ENCODE data around the gene EIF4E1B. TPM values are rescaled to one million over a fixed set of nuclear protein-coding genes. Genes with fewer than 3 reads are reported as not detected.

EIF4E1B gene
- total and polyA plus RNA-seq, 2 donors (not counting 1 experiment from before 2014, with no cell fraction given) = not detected

DNA sequence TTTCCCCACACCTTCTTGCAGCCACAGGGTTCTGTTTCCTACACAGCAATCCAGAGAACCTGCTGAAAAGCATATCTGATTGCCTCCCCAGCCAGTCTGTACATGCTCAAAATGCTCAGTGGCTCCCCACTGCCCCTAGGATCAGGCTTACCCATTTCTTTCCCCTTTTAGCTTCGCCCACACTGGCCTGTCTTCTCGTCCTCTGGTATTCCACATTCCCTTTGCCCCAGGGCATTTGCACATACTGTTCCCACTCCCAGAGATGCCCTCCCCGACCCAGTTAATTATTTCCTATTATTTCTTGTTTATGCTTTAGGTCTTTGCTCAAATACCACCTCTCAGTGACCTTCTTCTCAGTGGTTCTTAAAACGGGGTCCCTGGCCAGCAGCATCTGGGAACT lies 10.1 kb downstream of the EIF4E1B start:
- Mint-ChIP-seq H3K4me1 (no peaks in the 10 kb centered on the region), H3K9me3 (ENCODE audit: insufficient read depth) (no peaks in the 10 kb centered on the region), H3K4me3 (no peak overlapping the region), H3K27ac (no peak overlapping the region), H3K27me3 (peaks cover 12% of the 10 kb centered on the region)
- no peaks in the 10 kb centered on the region for H3K36me3 ChIP-seq (replicated peaks in 1 of 2; ENCODE audit: control extremely low read depth in 1 of 2, control insufficient read depth in 1 of 2, extremely low read depth in 1 of 2, insufficient read depth in 2 of 2, low read length in 1 of 2)
- H2AFZ ChIP-seq (ENCODE audit: insufficient read depth, low read depth, low read length, poor library complexity, severe bottlenecking) = no peak overlapping the region
- DNase-seq (no peak), ATAC-seq (ENCODE audit: low read depth) (no peak)
- no peak overlapping the region for H3K27ac ChIP-seq (ENCODE audit: low read length in 2 of 2)
- no peak overlapping the region for H3K4me3 ChIP-seq (ENCODE audit: control extremely low read depth in 1 of 5, extremely low read depth in 1 of 5, insufficient read depth in 1 of 5, low read depth in 2 of 5, low read length in 4 of 5)
- peaks cover 0 to 7% (median 0%) of the 10 kb centered on the region in 3 donors for H3K9me3 ChIP-seq (ENCODE audit: control extremely low read depth in 1 of 3, control insufficient read depth in 2 of 3, insufficient read depth in 1 of 3, low read length in 2 of 3)
- H3K9ac ChIP-seq (ENCODE audit: low read length) = no peak overlapping the region
- H3K4me2 ChIP-seq (replicated peaks; ENCODE audit: low read depth, low read length, poor library complexity, severe bottlenecking) = no peak overlapping the region
- intact Hi-C loops (cut with micrococcal nuclease) = no loop called here
- TF ChIP-seq, protein P1, sequence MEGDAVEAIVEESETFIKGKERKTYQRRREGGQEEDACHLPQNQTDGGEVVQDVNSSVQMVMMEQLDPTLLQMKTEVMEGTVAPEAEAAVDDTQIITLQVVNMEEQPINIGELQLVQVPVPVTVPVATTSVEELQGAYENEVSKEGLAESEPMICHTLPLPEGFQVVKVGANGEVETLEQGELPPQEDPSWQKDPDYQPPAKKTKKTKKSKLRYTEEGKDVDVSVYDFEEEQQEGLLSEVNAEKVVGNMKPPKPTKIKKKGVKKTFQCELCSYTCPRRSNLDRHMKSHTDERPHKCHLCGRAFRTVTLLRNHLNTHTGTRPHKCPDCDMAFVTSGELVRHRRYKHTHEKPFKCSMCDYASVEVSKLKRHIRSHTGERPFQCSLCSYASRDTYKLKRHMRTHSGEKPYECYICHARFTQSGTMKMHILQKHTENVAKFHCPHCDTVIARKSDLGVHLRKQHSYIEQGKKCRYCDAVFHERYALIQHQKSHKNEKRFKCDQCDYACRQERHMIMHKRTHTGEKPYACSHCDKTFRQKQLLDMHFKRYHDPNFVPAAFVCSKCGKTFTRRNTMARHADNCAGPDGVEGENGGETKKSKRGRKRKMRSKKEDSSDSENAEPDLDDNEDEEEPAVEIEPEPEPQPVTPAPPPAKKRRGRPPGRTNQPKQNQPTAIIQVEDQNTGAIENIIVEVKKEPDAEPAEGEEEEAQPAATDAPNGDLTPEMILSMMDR (IDR thresholded peaks at IDR 0.05) = no peak
- no peak for TF ChIP-seq EZH2 (IDR thresholded peaks at IDR 0.05; ENCODE audit: borderline replicate concordance, insufficient read depth, low read depth, low read length, poor library complexity, severe bottlenecking)
- CTCF ChIA-PET = interaction anchor here (0.7 kb wide), 1 partner anchor 10 kb away, joined by 3 read pairs; the partner anchor contains the start of genes EIF4E1B and SNCB
- WGBS (ENCODE audit: insufficient coverage) = 85% methylated on average over 3 of the region's 4 CpGs
- H3K4me1 ChIP-seq (ENCODE audit: control insufficient read depth in 2 of 2, insufficient read depth in 2 of 2, low read length in 2 of 2) = no peaks in the 10 kb centered on the region
- POLR2A ChIA-PET = no interaction called here
- peaks cover 0 to 19% (median 2%) of the 10 kb centered on the region in 4 experiments for H3K27me3 ChIP-seq (replicated peaks in 1 of 4; ENCODE audit: control extremely low read depth in 1 of 4, control insufficient read depth in 3 of 4, insufficient read depth in 4 of 4, low read length in 3 of 4)
- H4K20me1 ChIP-seq (ENCODE audit: control insufficient read depth, insufficient read depth, low read length, poor library complexity, severe bottlenecking) = no peaks in the 10 kb centered on the region
- no peaks in the 10 kb centered on the region for H3K79me2 ChIP-seq (ENCODE audit: control insufficient read depth, insufficient read depth, low read length)

DNA sequence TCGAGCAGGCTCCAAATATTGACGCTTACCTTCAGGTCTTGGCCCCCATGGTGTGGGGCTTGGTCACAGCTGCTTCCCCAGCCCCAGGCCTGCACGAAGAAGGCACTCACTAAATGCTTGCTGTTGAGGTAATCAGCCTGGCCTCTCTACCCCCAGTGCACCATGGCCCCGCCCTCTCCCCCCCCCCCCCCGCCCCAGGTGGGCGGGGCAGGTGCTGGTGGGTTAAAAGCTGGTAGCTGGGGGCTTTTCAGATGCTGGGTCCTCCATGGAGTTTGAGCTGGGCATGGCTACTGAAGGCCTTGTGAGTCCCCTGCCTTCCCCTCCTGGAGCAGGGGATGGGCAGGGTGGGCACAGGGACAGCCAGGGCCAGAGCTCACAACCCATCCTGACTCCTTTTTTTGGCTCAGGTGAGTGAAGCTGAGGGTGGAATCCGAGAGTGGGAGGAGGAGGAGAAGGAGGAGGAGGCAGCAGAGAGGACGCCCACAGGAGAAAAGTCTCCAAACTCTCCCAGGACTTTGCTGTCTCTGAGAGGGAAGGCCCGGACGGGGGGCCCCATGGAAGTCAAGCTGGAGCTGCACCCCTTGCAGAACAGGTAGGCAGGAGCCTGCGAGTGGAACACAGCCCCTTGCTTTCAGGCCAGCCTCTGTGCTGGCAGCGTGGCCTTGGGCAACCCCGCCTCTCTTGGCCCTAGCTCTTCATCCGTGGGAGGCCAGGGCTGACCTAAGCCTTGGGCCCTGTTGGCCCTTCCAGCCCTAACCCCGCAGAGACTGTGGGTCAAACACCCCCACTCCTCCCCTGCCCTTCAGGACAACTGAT lies 12.4 kb downstream of the EIF4E1B start:
- ChIA-PET POLR2A (no interaction called here), CTCF (interaction anchor here (0.9 kb wide), 1 partner anchor 13 kb away, joined by 3 read pairs; the partner anchor contains the start of genes EIF4E1B and SNCB)
- no peak overlapping the region for H3K9ac ChIP-seq (ENCODE audit: low read length)
- DNase-seq (no peak), ATAC-seq (ENCODE audit: low read depth) (no peak)
- no peak overlapping the region for H3K4me3 ChIP-seq (ENCODE audit: control extremely low read depth in 1 of 5, extremely low read depth in 1 of 5, insufficient read depth in 1 of 5, low read depth in 2 of 5, low read length in 4 of 5)
- no peak overlapping the region for H3K27ac Mint-ChIP-seq
- H3K27ac ChIP-seq (ENCODE audit: low read length in 2 of 2) = no peak overlapping the region
- H3K9me3 ChIP-seq (ENCODE audit: control extremely low read depth in 1 of 3, control insufficient read depth in 2 of 3, insufficient read depth in 1 of 3, low read length in 2 of 3) = no peaks in the 10 kb centered on the region
- intact Hi-C loops (cut with micrococcal nuclease) = no loop called here
- no peaks in the 10 kb centered on the region for H3K36me3 ChIP-seq (replicated peaks in 1 of 2; ENCODE audit: control extremely low read depth in 1 of 2, control insufficient read depth in 1 of 2, extremely low read depth in 1 of 2, insufficient read depth in 2 of 2, low read length in 1 of 2)
- peaks cover 15% of the 10 kb centered on the region for H3K4me1 Mint-ChIP-seq
- H3K79me2 ChIP-seq (ENCODE audit: control insufficient read depth, insufficient read depth, low read length) = no peaks in the 10 kb centered on the region
- H3K27me3 Mint-ChIP-seq = peaks cover 7% of the 10 kb centered on the region
- H4K20me1 ChIP-seq (ENCODE audit: control insufficient read depth, insufficient read depth, low read length, poor library complexity, severe bottlenecking) = no peaks in the 10 kb centered on the region
- 87% methylated on average over 12 of the region's 15 CpGs for whole genome bisulfite sequencing (ENCODE audit: insufficient coverage)
- H3K27me3 ChIP-seq (replicated peaks in 1 of 4; ENCODE audit: control extremely low read depth in 1 of 4, control insufficient read depth in 3 of 4, insufficient read depth in 4 of 4, low read length in 3 of 4) = peaks cover 0 to 8% (median 2%) of the 10 kb centered on the region in 4 experiments
- peaks cover 6 to 14% of the 10 kb centered on the region in 2 donors for H3K4me1 ChIP-seq (ENCODE audit: control insufficient read depth in 2 of 2, insufficient read depth in 2 of 2, low read length in 2 of 2)
- no peak for TF ChIP-seq EZH2 (IDR thresholded peaks at IDR 0.05; ENCODE audit: borderline replicate concordance, insufficient read depth, low read depth, low read length, poor library complexity, severe bottlenecking)
- TF ChIP-seq, protein P1 (IDR thresholded peaks at IDR 0.05) = no peak
- no peaks in the 10 kb centered on the region for H3K9me3 Mint-ChIP-seq (ENCODE audit: insufficient read depth)
- no peak overlapping the region for H3K4me3 Mint-ChIP-seq
- H2AFZ ChIP-seq (ENCODE audit: insufficient read depth, low read depth, low read length, poor library complexity, severe bottlenecking) = no peak overlapping the region
- no peak overlapping the region for H3K4me2 ChIP-seq (replicated peaks; ENCODE audit: low read depth, low read length, poor library complexity, severe bottlenecking)
